AG04450 (cell line): ENCODE data around the gene TMEM271. TPM values are rescaled to one million over a fixed set of nuclear protein-coding genes. Genes with fewer than 3 reads are reported as not detected.
A peak's percentile ranks its signal among the peaks of the same experiment; 100 is the strongest.

Source experiments
- CTCF ChIA-PET: fragments of 300-600, 350-600 bp; formaldehyde crosslinking; extraction: SDS; loops from one replicate; lab custom pipeline; 2022; ENCODE audit warnings: antibody characterized with exemption, inconsistent platforms; lab: Charles Lee
- POLR2A ChIA-PET: fragments of 350-600 bp; formaldehyde crosslinking; extraction: SDS; loops from one replicate; lab custom pipeline; 2021; ENCODE audit warnings: antibody characterized with exemption, inconsistent platforms; lab: Yijun Ruan, JAX
- DNase-seq: peaks from one replicate; pipeline ENCODE4 v3.0.0-alpha.2; 2011; ENCODE audit warnings: low read depth, low spot score
- H3K27ac ChIP-seq: one replicate; pipeline ENCODE4 v1.5.1; 2012; ENCODE audit warnings: low read depth, low read length, control low read depth
- H3K27me3 ChIP-seq: one replicate; pipeline ENCODE4 v1.6.0; 2012; ENCODE audit warnings: low read length; ENCODE audit not compliant: control insufficient read depth, insufficient read depth
- H3K4me3 ChIP-seq: 2 replicates; pipeline ENCODE4 v1.5.1; 2011; ENCODE audit warnings: mild to moderate bottlenecking, low read depth, low read length, control low read depth
- H3K9me3 ChIP-seq: 2 replicates; pipeline ENCODE4 v1.5.1; 2012; ENCODE audit warnings: low read length; ENCODE audit not compliant: control insufficient read depth, insufficient read depth
- CTCF ChIP-seq: IDR thresholded peaks from 2 replicates; pipeline ENCODE4 v1.5.1; 2011; ENCODE audit warnings: low read depth, low read length, control low read depth, inconsistent platforms
- polyA plus RNA-seq: library from polyadenylated mRNA; depleted of rRNA; stranded (reverse); fragments of >200 nt; gene quantifications from 2 replicates; pipeline ENCODE4 v1.2.3, GENCODE V29; 2011

Gene TMEM271
- polyA plus RNA-seq, 1 experiment: not detected

DNA sequence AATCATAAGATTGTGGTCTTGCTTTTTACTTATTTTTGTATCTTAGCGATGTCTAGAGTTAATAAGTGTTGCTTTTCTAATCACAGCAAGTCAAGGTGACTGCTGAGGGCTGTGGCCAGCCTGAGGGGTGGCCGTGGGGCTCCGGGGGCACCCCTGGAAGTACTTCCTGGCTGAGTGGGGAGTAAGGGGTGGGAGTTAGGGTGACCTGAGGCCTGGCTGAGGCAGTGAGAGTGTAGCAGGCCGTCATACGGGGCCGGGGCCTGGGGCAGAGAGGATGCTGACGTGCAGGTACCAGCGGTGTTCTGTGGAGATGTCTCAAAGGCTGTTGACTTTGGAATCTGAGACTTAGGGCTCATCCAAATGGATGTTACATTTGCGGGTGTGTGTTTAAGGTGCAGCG is 47.8 kb downstream of the TMEM271 start:
- no peak for DNase-seq
- ChIA-PET POLR2A (no interaction called here), CTCF (no interaction called here)
- no peak for TF ChIP-seq CTCF
- Histone ChIP-seq H3K27me3 (no peaks in the 10 kb centered on the region), H3K27ac (no peak overlapping the region), H3K4me3 (no peak overlapping the region), H3K9me3 (peaks cover 16% of the 10 kb centered on the region; the same call in 1 of the 2 replicates)

GRCh38 chr4:526971-527460 is 49.1 kb downstream of the TMEM271 start:
- no peak overlapping the region for H3K4me3 ChIP-seq
- ChIA-PET CTCF (no interaction called here), POLR2A (no interaction called here)
- no peak for TF ChIP-seq CTCF
- no peak for DNase-seq
- H3K27ac ChIP-seq: no peak overlapping the region
- peaks cover 5% of the 10 kb centered on the region; the same call in 1 of the 2 replicates for H3K9me3 ChIP-seq
- H3K27me3 ChIP-seq: no peaks in the 10 kb centered on the region

DNA sequence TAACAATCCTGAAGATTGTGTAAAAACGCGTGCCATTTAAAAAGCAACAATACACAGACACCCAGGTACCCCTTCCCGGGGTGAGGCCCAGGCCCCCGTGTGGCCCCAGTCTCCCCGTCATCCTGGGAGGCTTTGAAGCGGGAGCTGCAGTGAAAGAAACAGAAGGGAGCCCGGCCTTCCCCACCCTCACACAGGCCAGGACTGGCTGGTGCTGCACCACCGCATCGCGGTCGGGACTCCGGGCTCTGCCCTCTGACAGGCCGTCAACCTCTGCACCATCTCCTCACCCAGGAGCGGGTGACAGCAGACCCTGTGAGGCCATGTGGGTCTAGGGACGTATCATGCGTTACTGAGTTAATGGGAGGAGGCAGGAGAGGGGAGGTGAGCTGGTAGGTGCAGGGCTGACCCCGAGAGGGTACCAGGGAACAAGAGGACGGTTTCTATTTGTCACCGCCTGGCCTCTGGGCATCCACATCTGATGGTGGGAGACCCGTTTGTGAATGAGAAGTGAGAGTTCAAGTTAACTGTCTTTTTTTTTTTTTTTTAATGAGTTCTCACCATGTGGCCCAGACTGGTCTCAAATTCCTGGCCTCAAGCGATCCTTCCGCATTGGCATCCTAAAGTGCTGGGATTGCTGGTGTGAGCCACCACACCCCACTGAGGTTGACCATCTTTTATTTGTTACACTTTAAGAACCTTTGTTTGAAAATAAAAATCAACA is 49.7 kb downstream of the TMEM271 start:
- Histone ChIP-seq H3K27me3 (no peaks in the 10 kb centered on the region), H3K9me3 (no peaks in the 10 kb centered on the region; the same call in 1 of the 2 replicates), H3K4me3 (no peak overlapping the region), H3K27ac (no peak overlapping the region)
- CTCF ChIA-PET: no interaction called here
- no peak for TF ChIP-seq CTCF
- DNase-seq: no peak
- POLR2A ChIA-PET: no interaction called here

GRCh38 chr4:525660-526059 is 50.4 kb downstream of the TMEM271 start:
- no peak for TF ChIP-seq CTCF
- ChIA-PET CTCF (no interaction called here), POLR2A (no interaction called here)
- no peaks in the 10 kb centered on the region; the same call in 1 of the 2 replicates for H3K9me3 ChIP-seq
- H3K4me3 ChIP-seq: no peak overlapping the region
- no peaks in the 10 kb centered on the region for H3K27me3 ChIP-seq
- no peak overlapping the region for H3K27ac ChIP-seq
- DNase-seq: no peak

- no peak for TF ChIP-seq CTCF
- no peaks in the 10 kb centered on the region; the same call in 1 of the 2 replicates for H3K9me3 ChIP-seq
- CTCF ChIA-PET: no interaction called here
- peak overlapping the region; percentile 11 for H3K27ac ChIP-seq
- no peaks in the 10 kb centered on the region for H3K27me3 ChIP-seq
- POLR2A ChIA-PET: no interaction called here
- no peak for DNase-seq
- H3K4me3 ChIP-seq: no peak overlapping the region
Measured at GRCh38 chr4:524196-524595, 51.9 kb downstream of the TMEM271 start.
